GM18508 (cell line): Measurements from ENCODE around the gene HPN.
"Not testable (repeated sequence)": the region's sequence is repeated elsewhere in the genome, so short reads cannot be mapped to it uniquely, and the experiment has no call there.

Experiments used
- ATAC-seq: cut with Tn5 transposase; IDR thresholded peaks from one replicate; pipeline ENCODE4 v1.9.1; 2021; ENCODE audit warnings: moderate number of reproducible peaks; ENCODE audit not compliant: insufficient read depth, unreplicated experiment

The HPN gene

DNA sequence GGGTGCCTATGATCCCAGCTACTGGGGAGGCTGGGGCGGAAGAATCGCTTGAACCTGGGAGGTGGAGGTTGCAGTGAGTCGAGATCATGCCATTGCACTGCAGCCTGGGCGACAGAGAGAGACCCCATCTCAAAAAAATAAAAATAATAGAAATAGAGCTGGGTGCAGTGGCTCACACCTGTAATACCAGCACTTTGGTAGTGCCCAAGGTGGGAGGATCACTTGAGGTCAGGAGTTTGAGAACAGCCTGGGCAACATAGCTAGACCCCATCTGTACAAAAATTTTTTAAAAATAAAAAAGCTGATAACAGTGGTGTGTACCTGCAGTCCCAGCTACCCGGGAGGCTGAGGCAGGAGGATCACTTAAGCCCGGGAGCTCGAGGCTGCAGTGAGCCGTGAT, 34.1 kb upstream of the HPN start:
- not testable (repeated sequence) for ATAC-seq

DNA sequence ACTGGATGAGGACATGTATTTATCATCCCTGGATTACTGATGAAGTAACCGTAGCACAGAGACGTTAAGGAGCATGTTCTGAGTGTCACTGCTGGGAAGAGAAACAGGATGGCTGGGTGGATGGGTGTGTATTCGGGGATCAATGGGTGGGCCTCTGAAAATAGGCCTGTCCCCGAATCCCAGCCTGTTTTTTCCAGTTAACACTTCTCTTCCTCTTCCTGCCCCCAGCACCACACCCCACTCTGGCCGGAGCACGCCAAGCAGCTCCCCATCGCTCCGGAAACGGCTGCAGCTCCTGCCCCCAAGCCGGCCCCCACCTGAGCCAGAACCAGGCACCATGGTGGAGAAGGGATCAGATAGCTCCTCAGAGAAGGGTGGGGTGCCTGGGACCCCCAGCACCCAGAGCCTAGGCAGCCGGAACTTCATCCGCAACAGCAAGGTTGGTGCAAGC, 32.6 kb upstream of the HPN start:
- ATAC-seq = no peak

DNA sequence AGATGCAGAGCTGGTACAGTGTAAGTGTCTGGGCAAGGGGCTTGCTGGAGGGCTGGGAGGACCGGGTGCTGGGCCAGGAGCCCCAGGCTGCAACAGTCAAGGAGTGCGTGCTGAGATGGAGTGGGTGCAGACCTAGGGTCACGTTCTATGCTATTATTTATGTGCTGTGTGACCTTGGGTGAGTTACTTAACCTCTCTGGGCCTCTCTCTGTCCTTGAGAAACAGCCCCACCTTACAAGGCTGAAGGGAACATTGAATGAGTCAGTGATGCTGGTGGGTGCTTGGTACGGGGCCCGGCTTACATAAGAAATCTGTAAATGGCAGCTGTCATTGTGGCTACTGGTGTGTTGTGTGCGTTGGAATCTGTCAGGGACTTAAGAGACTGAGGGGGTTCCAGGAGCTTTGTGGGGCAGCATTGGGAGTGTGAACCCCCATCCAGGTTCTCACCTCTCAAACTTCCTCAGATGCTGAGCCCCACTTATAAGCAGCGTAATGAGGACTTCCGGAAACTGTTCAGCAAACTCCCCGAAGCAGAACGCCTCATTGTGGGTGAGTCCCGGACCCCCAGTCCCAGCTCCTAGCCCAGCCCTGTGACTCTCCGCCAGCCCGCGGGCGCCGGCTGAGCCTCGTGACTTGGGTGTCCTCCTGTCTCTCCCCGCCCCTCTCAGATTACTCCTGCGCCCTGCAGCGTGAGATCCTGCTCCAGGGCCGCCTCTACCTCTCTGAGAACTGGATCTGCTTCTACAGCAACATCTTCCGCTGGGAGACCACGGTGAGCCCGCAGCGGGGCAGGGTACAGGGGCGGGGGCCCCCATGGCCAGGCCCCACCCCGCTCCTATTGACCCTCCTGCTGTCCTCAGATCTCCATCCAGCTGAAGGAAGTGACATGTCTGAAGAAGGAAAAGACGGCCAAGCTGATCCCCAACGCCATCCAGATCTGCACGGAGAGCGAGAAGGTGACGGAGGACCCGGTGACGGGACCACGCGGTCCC, 31.8 kb upstream of the HPN start:
- ATAC-seq = no peak

DNA sequence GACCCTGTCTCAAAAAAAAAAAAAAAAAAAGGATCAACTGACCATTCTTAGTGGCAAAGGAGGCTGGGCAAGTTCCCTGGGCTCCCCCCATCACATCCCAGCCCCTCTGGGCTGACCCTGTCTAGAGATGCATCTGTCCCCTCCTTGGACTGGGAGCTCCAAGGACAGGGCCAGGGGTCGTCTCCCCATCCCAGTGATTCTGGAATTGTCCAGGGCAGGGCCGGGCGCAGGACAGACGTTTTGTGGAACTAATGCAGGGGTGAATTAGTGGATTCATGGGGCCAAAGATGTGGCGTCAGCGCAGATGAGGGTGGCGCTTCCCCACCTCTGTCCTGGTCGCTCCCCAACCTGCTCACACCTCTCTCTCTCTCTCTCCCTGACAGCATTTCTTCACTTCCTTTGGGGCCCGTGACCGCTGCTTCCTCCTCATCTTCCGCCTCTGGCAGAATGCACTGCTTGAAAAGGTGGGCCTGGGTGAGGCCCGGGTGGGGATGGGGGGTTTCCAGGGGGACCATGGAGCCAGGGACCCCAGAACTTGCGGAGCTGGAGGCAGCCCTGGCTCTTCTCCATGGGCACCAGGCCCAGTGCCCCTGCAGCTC, 30.3 kb upstream of the HPN start:
- ATAC-seq = no peak

DNA sequence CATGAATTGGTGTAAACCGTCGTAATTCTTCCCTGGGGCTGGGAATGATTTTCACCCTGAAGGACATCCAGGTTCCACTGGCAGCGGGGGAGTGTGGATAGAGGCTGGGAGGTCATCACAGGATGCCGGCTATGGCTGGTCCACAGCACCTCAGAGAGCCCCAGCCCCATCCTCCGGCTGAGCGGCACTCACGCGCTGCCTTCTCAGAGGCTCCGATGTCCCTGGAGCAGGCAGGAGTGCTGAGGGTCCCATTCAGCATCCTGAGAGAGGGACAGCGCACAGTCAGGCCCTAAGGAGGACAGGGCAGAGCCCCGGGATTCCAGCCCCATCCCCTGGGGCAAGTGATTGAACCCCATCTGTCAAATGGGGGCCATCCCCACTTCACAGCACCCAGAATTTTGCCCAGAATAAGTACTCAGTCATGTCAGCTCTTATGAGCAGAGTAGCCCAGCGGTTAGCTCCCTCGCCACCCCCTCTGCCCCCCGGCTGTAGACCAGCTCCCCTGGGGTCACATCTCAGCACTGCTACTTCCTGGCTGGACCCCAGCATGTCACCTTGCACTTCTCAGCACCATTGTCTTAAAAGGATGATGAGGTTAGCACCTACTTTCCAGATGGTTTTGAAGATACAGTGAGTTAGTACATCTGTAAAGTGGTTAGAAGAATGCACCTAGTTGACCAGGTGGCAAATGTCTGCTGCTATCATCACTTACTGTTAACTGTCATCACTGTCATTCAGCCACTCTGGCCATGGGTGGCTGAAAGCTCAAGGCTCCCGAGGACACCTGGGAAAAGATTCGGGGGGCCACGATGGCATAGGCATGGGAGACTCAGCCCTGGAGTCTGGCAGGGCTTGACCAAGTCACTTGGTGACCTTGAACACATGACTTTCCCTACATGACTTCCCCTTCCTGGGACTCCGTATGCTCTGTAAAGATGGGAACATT, 29.5 kb upstream of the HPN start:
- ATAC-seq = no peak

DNA sequence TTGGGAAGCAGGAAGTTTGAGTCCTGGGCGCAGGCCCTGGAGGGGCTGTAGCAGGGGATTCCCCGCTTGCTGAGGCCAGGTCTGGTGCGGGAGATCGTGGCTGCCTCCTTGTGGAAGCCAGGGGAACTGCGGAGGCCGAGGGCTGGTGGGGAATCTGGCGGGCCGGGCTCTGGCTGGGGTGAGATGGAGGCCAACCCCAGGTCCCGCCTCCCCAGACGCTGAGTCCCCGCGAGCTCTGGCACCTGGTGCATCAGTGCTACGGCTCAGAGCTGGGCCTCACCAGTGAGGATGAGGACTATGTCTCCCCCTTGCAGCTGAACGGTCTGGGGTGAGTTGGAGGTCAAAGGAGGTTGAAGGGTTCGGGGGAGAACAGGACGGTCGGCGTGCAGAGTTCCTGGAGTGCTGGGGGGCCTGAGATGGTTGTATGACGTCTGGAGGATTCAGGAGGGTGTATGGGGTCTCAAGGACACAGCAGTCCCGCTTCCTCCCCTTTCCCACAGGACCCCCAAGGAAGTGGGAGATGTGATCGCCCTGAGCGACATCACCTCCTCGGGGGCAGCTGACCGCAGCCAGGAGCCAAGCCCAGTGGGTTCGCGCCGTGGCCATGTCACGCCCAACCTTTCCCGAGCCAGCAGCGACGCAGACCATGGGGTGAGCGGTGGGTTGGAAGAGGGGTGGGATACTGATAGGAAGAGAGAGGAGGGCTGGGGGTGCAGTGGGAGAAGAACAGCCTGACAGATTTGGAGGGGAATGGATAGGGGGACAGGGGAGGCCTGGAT, 28.3 kb upstream of the HPN start:
- ATAC-seq = no peak

DNA sequence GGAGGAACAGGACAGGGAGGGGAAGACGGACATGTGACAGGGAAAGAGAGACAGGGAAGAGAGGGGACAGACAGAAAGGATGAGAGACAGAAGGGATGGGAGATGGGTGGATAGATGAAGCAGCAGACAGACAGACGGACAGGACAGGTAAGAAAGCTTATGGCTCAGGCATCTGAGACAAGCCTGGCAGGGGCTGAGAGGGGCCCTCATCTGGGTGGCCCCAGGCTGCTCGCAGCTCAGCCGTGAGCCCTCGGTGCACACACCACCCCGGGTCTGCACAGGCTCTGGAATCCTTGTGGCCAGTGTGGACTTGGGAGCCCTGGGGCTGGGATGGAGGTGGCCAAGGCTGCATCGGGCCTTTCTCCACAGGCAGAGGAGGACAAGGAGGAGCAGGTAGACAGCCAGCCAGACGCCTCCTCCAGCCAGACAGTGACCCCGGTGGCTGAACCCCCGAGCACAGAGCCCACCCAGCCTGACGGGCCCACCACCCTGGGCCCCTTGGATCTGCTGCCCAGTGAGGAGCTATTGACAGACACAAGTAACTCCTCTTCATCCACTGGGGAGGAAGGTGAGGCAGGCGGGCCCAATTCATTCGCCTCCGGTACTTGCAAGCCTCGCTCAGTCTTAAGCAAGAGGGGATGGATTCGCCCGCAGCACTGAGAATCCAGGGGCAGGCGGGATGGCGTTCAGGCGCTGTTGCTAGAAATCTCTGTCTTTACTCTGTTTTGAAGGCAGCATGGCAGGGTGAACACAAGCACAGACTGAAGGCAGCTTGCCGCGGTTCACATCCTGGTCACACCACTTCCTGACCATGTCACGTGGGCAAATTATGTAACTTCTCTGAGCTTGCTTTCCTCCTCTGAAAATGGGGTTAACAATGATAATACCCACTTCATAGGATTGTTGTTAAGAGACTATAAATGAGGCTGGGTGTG, 27.4 kb upstream of the HPN start:
- no peak for ATAC-seq

DNA sequence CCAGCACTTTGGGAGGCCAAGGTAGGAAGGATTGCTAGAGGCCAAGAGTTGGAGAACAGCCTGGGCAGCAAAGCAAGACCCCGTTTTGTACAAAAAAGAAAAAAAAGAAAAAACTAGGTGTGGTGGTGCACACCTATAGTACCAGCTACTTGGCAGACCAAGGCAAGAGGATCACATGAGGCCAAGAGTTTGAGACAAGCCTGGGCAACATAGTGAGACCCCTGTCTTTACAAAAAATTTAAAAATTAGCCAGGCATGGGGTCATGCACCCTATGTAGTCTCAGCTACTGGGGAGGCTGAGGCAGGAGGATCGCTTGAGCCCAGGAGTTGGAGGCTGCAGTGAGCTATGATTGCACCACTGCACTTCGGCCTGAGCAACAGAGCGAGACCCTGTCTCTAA, 26.7 kb upstream of the HPN start:
- not testable (repeated sequence) for ATAC-seq

DNA sequence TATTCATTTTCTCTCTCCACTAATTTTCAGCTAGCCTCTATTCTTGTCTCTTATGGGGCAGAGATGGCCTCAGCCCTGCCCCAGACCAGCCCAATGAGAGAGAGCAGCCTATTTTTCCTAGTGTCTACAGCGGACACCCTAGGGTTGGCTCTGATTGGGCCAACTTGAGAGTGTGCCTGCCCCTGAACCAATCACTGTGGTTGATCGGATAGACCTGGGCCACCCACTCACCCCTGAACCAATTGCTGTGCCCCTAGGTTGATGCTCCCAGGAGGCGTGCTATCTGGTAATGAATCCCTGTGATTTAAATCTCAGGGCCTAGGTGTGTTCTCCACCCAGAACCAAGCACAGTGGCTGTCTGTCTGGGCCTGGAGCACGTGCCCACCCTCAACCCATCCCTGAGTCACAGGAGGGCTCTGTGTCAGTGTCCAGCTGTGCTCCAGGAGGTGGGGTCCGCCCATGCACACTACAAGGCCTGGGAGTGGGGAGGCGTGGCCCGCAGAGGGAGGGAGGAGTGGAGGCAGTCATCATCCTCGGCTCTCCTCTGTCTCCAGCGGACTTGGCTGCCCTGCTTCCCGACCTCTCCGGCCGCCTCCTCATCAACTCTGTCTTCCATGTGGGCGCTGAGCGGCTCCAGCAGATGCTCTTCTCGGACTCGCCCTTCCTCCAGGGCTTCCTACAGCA, 26.1 kb upstream of the HPN start:
- ATAC-seq = no peak

DNA sequence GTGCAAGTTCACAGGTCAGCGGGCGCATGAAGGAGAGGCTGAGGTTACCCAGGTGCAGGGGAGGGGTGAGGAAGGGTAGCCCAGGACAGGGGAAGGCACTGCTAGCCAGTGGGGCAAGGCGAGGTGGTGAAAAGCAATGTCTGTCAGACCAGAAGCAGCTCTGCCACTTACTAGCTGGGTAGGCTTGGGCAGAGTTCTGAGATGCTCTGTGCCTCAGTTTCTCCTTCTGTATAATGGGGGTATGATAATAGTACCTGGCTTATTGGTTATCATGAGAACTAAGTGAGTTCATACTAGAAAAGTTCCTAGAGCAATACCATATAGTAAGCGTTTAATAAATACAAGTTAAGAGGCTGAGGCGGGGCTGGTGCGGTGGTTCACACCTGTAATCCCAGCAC, 25.6 kb upstream of the HPN start:
- ATAC-seq = no peak

DNA sequence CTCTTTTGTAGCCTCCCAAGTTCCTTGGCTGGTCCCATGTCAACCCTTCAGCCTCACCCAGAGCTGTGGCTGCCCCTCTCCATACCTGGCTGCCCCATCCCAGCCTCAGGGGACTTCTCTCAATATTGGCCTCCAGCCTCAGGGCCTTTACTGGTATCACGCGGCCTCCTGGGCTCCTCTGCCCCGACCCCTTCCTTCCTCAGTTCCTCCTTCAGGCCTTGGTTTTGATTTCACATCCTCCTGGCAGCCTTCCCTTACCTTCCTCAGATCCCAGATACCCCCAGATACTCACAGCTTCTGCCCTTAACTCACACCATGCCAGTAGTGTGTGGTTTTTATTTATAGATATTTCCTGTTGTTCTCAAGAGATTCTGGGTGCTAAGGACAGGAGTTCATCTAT, 24.0 kb upstream of the HPN start:
- ATAC-seq = no peak

DNA sequence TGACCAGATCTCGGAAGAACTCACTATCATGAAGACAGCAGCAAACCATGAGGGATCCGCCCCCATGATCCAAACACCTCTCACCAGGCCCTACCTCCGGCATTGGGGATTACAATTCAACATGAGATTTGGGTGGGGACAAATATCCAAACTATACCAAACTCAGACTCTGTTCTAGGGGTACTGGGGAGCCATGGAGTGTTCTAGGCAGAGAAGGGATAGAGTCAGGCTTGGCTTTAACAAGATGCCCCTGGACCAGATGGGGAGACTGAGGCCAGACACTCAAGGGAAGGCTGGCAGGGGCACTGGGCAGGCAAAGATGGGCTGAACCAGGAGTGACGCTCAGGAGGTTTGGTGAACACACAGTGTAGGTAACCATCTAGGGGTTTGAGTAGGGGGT, 23.1 kb upstream of the HPN start:
- ATAC-seq = no peak

DNA sequence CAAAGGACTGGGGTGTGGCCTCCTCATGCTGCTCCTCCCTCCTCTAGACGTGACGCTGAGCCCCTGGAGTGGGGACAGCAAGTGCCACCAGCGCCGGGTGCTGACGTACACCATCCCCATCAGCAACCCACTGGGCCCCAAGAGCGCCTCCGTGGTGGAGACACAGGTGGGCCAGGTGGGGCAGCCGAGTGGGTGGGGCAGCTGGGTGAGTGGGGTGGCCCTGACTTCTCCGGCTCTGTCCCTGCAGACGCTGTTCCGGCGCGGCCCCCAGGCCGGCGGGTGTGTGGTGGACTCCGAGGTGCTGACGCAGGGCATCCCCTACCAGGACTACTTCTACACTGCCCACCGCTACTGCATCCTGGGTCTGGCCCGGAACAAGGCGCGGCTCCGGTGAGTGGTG, 22.4 kb upstream of the HPN start:
- no peak for ATAC-seq

DNA sequence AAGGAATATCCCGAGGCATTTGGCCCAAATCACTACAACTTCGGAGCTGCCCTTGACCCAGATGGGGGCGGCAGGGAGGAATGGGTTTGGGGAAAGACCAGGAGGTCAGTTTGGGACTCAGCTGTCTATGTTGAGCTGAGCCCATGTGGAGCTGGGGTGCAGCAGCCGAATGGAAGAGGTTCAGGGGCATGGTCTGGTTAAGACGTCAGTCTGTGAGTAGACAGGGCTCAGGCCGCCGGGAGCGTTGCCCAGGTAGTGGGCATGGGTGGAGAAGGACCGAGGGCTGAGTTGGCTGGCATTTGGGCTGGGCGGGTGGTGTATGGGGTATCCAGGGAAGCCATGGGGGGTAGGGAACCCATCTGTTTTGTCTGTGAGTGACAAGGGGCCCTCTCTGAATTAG, 20.5 kb upstream of the HPN start:
- ATAC-seq = no peak

DNA sequence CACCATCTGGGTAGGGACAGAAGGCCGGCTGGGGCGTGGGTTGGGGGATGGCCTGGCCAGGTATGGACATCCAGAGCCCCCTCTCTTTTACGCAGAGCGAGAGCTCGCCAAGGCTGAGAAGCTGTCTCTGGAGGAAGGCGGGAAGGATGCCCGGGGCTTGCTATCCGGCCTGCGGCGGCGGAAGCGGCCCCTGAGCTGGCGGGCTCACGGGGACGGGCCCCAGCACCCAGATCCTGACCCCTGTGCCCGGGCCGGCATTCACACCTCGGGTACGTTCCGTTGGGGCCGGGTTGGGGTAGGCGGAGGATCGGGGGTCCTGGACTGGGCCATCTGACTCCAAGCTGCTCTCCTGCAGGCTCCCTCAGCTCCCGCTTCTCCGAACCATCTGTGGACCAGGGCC, 19.9 kb upstream of the HPN start:
- ATAC-seq = no peak

DNA sequence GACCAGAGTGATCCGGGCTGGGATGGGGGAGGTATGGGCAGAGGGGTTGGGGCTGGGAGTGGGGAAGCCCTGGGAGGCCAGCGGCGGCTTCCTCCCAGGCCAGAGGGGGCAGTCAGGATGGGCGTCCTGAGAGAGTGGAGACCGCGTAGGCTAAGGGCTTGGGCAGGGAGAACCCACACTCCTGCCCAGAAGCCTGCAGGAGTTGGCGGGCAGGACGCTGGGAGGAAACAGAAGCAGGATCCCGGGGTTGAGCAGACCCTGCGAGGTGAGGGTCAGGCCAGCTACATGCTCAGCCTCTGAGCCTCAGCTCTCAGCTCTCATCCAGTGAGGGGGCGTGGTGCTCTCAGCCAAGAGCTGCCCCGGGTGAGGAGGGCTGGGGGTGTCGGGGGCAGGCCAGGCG, 19.1 kb upstream of the HPN start:
- ATAC-seq = no peak

DNA sequence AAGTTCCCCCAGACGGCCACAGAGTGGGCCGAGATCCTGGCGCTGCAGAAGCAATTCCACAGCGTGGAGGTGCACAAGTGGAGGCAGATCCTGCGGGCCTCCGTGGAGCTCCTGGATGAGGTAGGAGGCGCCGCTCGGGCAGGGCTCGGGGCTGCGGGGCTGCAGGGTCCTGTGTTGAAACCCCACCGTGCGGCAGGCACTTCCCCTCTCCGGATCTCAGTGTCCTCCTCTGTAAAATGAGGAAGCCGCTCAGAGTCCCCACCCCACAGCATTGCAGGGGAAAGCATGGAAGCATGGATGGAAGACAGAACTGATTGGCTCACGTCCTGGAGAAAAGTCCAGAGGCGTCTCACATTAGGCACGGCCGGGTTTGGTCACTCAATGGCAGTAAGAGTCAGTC, 18.1 kb upstream of the HPN start:
- no peak for ATAC-seq

DNA sequence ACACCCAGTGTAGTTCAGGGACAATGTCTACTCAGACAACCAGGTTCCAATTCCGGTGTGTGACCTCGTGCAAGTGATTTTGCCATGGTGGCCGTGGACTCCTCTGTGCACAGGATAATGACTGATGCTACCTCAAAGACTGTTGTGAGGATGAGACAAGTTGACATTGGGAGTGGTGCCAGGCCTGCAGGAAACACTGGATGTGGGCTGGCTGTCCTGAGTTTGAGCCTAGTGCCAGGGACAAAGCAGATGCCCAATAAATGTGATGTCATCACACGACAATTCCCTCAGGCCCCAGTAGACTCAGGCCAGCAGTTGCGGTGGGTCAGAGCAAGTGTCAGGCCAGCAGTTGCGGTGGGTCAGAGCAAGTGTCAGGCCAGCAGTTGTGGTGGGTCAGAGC, 17.4 kb upstream of the HPN start:
- ATAC-seq = no peak
